OCI-LY3 (cell line): ENCODE measurements around the gene MAP2K6.

Experiments
- CTCF ChIP-seq: fragments of 200-600, 300-600 bp; sonication (generic); IDR thresholded peaks from 2 replicates; pipeline ENCODE4 v1.5.1; 2014; ENCODE audit warnings: antibody characterized with exemption, low read length, low read depth
- EZH2phosphoT487 ChIP-seq: fragments of 200-600 bp; shearing (Covaris generic); IDR thresholded peaks from 2 replicates; pipeline ENCODE4 v1.6.1; 2018; ENCODE audit warnings: antibody characterized with exemption, mixed run types, low read depth

GRCh38 chr17:69596141-69596540, 181.6 kb downstream of the MAP2K6 start:
- no peak for TF ChIP-seq CTCF
- TF ChIP-seq EZH2phosphoT487 = no peak
